Measurements from ENCODE around the gene GSTT4.
"Not testable (repeated sequence)": the region's sequence is repeated elsewhere in the genome, so short reads cannot be mapped to it uniquely, and the experiment has no call there.

Gene GSTT4

DNA sequence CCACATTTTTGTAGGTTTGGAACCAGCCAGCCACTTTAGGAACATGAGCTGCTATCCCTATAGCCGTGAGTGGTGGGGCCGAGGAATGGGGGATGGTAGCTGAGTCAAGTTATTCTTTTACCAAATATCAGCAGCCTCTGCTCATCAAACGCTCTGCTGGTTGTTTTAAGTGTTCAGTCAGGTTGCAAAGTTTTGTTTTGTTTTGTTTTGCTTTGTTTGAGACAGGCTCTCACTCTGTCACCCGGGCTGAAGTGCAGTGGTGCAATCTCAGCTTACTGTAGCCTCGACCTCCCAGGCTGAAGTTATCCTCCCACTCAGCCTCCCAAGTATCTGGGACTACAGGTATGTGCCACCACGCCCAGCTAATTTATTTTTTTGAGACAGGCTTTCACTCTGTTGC is 20.2 kb upstream of the GSTT4 start:
- no peak for FAIRE-seq
- no peak for DNase-seq (ENCODE audit: low spot score)

DNA sequence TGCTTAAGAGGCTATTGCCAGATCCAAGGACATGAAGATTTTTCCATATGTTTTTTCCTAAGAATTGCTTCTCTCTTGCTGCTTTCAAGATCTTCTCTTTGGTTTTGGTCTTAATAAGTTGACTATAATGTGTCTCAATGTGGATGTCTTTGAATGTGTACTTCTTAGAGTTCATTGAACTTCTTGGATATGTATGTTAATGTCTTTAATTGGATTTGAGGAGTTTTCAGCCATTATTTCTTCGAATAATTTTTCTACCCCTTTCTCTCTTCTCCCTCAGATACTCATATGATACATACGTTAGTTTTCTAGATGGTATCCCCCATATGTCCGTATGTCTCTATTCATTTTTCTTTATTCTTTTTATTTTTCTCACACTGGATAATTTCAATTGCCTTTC is 19.1 kb upstream of the GSTT4 start:
- no peak for FAIRE-seq
- no peak for DNase-seq (ENCODE audit: low spot score)

DNA sequence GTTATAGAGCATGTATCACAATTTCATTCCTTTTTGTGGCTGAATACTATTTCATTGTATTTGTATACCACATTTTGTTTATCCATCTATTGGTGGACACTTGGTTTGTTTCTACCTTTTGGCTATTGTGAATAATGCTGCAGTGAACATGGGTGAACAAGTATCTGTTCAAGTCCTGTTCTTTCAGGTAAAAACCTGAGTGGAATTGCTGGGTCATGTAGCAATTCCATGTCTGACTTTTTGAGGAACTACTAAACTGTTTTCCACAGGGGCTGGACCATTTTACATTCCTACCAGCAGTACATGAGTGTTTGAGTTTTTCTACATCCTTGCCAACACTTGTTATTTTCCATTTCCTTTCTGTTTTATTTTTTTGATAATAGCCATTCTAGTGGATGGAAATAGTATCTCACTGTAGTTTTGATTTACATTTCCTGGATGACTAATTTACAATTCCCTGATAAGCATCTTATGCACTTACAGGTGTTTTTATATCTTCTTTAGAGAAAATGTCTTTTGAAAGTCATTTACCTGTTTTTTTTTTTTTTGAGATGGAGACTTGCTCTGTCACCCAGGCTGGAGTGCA is 18.0 kb upstream of the GSTT4 start:
- DNase-seq (ENCODE audit: low spot score) (no peak), FAIRE-seq (no peak)

DNA sequence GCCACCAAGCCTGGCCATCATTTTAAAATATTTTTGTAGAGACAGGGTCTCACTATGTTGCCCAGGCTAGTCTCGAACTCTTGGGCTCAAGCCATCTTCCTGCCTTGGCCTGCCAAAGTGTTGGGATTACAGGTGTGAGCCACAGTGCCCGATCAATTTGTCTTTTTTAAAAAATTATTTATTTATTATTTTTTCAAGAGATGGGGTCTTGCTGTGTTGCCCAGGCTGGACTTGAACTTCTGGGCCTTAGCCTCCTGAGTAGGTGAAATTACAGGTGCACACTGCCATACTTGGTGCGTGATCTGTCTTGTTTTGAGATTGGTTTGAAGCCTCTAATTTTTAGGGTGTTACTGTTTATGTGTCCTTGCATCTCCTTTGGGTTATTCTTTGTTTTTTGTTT is 16.1 kb upstream of the GSTT4 start:
- DNase-seq (ENCODE audit: low spot score), result no peak
- FAIRE-seq, result no peak

DNA sequence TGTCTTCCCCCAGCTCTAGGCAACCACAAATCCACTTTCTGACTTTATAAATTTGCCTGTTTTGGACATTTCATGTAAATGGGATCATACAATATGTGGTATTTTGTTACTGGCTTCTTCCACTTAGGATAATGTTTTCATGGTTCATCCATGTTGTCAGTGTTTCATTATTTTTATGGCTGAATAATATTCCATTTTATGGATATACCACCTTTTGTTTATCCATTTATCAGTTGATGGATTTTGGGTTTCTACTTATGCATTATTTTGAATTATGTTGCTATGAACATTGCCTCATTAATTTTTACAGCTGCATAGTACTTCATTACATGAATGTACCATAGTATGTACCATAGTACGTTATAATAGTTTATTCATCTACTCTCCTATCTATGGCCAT is 10.9 kb upstream of the GSTT4 start:
- FAIRE-seq (no peak), DNase-seq (ENCODE audit: low spot score) (no peak)

DNA sequence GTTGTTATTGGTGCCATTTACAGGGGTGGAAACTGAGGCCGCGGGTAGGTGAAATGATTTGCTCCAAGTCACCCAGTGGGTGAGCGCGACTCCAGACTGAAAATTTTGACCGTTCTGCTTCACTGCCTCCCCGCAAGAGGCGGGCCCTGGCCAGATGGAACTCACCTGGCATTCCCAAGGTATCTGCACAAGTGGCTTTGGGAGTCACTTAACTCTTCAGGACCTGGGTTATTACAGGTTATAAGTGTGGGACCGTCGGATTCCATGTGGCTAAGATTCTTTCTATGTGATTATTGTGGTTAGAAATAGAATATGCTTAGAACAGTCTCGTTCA is 6.4 kb upstream of the GSTT4 start:
- DNase-seq (ENCODE audit: low spot score), result no peak
- no peak for FAIRE-seq

DNA sequence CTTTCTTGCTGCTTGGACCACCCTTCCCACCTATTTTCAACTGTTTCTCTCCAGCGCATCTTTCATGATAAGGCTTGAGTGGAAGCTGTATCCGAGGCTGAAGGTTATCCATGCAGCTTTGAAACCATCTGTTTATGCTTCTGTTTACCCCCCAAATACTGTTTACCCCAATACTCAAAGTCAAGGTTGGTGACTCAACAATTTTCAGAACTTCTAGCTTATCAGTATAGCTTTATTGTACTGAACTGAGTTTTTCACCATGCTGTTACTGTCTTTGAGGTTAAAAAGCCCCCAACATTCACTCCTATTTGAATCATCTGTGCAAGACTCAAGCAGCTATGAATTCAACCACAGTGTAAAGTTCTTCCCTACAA is 4.8 kb upstream of the GSTT4 start:
- no peak for FAIRE-seq
- DNase-seq (ENCODE audit: low spot score), result no peak

DNA sequence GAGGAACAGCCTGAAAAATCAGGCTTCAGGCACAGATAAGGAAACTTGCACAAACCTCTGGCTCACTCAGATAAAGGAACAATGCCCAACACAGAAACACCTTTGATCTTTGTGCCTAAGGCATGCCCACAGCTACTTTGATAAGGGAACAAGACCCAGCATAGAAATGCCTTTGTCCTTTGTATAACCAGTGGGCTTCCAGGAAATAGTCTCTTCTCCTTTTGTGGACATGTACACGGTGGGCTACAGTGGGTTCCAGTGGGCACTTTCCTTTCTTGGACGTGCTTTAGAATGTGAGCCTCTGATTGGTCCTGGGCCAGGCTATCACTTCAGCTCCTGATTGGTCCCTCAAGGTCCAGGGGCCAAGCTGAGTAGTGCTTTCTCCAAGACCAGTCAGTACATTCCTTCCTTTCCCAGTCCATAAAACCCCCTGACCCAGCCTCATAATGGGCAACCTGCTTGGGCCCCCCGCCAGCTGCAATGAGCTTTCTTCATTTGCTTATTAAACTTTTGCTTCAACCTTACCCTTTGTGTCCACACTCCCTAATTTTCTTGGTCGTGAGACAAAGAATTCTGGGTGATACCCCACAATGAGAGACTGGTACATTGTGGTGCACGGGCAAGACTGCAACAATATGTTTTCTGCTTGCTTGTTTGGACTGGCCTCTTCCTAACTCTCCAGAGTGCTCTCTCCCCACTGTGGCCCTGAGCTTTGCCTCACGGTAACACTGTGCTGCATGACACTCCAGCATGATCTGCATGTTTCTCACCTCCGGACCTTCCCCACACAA is 4.2 kb upstream of the GSTT4 start:
- no peak for DNase-seq (ENCODE audit: low spot score)
- FAIRE-seq, result no peak

DNA sequence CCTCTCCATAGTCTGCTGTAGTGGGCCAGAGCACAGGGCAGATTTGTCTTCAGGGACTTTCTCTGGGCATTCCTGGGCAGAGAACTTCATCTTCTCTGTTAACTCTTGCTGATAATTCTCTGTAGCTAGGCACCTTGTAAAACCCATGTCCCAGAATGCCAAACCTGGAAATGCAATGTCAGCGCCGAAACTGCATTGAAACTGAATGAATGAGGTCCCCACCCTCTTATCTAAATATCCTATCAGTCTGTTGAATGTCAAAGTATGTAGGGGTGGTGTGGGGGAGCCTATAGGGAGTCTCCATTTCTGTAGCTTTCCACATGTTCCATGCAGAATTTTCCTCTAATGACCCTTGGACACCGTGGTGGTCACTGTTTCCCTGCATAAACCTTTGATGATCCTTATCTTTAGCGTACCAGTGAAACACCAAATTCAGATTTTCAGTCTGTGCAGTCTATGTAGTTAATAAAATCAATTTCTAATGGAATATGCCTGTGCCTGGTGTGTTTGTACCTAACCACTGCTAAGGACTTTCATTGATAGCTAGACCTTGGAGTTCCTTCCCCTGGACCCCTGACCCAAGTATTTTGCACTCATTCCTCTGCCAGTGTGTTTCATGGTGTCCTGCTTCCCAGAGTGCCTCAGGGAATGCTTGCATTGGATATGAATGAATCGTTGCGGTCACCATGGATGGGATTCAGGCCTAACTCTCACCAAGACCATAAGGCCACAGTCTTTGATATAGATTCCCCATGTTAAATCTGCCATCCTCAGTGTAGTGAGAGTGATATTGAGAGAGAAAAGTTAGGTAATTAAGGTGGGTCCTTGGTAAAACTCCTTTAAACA is 3.4 kb upstream of the GSTT4 start:
- FAIRE-seq (no peak), DNase-seq (ENCODE audit: low spot score) (no peak)

DNA sequence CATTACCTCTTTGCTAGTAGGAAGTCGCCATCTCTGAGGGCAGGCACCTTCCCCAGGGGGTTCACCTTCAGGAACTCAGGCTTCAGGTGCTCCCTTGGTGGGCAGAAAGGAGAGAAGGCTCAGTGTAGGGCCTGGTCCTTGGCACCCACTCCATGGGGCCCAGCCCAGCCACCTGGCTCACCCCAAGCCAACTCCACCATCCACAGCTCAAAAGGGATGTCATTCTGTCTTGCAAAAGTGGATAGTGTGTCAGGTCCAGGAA is 2.7 kb upstream of the GSTT4 start:
- FAIRE-seq (no peak), DNase-seq (ENCODE audit: low spot score) (no peak)

DNA sequence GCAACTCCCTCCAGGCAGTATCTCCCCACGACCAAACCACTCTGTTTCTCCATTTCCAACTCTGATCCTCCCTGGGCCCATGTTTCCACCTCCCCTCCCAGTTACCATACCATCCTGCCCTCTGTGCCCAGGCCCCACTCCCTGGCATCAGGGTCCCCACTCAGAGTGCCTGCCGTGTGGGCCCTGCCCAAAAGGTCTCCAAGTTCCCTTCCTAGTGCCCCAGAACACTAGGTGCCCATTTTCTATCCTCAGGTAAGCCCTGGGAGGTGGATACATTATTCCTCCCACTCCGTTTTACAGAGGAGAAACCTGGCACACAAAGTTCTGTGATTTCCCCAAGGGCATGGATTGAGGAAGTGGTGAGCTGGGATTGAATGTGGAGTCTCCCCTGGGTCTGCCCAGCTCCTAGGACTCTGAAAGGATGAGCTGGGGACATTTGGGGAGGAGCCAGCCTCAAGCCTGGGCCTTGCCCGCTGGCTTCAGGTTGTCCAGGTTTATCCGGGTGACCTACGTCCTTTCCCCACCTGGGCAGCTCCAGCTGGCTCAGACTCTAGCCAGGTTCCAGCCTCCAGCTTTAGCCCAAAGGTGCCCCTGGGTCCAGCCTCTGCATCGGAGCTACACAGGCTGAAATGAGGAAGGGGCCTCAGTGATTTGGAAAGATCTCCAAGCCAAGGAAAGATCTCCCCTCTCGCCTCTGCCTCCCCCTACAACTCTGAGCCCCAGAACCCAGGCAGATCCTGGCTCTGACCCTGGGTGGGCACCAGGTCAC is 2.2 kb upstream of the GSTT4 start:
- FAIRE-seq (no peak), DNase-seq (ENCODE audit: low spot score) (no peak)

DNA sequence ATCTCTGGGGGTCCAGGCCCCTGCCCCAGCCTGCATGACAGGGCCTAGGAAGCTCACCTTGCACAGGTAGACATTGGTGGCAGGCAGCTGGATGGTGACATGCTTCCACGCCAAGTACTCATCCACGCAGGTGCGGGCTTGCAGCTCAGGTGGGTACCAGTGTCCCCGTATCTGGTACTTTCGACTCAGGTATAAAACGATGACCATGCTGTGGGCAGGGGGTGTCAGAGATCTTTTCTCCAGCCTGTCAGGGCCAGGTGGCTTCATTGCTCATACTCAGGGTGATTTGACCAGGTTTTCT is 1.6 kb upstream of the GSTT4 start:
- FAIRE-seq (no peak), DNase-seq (ENCODE audit: low spot score) (no peak)

DNA sequence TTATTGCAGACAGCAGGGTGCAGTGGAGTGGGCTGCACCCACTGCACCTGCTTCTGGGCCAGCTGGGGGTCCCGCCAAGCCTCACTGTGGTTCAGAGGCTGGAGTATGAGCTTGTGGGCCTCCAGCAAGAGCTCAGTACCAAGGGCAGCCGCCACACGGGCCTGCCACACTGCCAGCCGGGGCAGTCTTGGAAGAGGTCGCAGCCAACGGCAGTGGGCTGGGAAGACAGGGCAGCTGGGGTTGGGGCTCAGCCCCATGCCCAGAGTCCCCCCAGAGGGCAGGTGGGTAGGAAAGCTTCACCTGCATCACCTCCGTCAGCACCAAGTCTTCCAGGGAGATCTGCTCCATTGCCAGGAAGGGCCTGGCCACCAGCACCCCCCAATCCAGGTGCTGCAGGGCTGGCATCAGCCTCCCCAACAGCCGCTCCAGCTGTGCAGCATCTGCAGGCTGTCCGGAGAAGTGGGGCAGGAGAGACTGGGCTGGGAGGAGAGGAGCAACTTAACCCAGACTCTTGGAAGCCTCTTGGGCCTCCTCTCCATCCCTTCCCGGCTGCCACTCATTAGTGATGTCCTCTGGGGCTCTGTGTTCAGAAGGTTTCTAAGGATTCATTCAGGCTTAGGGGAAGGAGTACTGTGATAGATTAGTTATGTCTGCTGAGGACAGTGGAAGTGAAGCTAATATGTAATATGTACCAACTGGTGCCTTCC is 1.1 kb upstream of the GSTT4 start:
- DNase-seq (ENCODE audit: low spot score), result no peak
- FAIRE-seq, result no peak

DNA sequence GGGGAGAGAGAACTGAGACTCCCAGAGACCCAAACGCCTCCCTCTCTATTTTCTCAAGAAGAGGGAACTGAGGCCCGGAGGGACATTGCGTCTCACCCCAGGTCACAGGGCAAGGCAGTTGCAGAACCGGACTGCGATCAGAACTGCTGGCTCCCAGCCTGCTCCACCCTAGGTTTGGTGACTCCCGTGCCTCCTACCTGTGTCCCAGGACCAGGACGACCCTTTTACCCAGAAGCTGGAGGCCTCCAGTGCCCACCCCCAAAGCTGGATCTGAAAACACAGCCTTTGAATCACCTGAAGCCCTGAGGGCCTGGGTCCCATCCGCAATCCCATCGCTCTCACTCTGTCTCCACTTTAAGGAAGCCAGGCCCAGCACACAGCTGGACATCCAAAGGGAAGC is 1.4 kb downstream of the GSTT4 start:
- FAIRE-seq, result no peak
- no peak for DNase-seq (ENCODE audit: low spot score)

DNA sequence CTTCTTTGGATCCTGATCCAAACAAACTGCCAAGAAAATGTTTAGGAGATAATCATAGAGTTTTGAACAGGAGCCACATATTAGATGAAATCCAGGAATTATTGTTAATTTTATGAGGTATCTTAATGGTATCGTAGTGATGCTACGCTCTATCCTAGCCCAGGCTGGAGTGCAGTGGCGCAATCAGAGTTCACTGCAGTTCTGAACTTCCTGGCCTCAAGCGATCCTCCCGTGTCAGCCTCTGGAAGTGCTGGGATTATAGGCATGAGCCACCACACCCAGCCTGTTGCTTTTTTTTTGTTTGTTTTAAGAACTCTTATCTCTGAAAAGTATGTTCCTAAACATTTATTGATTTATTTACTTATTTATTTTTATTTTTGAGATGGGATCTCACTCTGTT is 2.4 kb downstream of the GSTT4 start:
- FAIRE-seq (no peak), DNase-seq (ENCODE audit: low spot score) (no peak)

DNA sequence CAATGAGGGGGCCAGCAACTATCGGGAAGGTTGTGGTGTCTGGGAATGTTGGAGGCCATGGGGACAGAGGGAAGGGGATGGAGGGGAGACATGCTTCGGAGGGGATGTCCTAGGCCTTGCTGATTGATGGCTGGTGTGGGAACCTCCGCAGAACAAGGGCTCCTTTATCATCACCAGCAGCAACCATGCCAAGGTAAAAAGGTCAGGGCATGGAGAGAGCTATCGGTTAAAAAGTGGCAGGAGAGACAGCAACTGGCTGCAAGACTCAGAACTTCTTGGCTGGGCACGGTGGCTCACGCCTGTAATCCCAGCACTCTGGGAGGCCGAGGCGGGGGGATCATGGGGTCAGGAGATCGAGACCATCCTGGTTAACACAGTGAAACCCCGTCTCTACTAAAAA is 3.0 kb downstream of the GSTT4 start:
- FAIRE-seq (no peak), DNase-seq (ENCODE audit: low spot score) (no peak)

DNA sequence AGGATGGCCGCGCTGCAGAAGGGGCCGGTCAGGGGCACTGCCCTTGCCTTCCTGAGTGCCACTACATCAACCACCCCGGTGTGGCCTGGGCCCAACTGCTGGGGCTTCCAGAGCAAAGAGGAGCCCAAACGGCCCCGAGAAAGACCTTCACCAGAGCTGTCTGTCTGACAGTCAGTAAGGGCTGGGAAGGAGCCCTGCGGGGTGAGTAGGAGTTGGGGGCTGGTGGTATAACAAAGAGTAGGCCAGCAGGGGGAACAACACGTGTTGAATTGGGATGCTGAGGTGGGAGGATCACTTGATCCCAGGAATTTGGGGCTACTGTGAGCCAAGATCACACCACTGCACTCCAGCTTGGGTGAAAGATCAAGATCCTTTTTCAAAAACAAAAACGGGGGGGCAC is 3.9 kb downstream of the GSTT4 start:
- FAIRE-seq (no peak), DNase-seq (ENCODE audit: low spot score) (no peak)

DNA sequence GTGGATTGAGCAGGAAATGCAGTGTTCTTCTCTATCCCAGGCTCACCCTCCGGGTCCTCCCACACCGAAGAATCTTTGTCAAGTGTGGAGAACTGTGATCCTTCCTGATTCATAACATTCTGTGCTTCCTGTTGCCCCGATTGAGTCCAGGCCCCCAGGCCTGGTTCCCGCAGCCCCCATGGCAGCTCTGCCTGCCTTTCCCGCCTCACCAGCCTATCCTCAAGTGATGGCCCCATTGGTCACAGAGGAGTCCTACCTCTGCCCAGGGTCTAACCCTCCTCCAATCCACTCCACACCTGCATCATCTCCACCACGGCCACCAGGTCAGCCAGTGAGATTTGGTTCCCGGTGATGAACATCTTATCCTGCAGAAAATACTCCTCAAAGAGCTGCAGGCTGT is 5.5 kb downstream of the GSTT4 start:
- FAIRE-seq; DNase-seq (ENCODE audit: low spot score): not testable (repeated sequence)

DNA sequence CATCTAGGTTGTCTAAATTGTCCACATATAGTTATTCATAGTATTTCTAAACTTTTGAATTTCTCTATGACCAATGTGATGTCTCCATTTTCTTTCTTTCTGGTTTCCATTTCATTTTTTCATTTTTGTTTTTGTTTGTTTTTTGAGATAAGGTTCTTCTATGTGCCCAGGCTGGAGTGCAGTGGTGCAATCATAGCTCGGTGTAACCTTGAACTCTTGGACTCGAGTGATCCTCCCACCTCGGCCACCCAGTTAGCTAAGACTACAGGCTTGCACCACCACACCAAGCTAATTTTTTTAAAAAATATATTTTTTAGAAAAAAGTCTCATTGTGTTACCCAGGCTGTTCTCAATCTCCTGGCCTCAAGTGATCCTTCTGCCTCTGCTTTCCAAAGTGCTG is 8.2 kb downstream of the GSTT4 start:
- no peak for DNase-seq (ENCODE audit: low spot score)

DNA sequence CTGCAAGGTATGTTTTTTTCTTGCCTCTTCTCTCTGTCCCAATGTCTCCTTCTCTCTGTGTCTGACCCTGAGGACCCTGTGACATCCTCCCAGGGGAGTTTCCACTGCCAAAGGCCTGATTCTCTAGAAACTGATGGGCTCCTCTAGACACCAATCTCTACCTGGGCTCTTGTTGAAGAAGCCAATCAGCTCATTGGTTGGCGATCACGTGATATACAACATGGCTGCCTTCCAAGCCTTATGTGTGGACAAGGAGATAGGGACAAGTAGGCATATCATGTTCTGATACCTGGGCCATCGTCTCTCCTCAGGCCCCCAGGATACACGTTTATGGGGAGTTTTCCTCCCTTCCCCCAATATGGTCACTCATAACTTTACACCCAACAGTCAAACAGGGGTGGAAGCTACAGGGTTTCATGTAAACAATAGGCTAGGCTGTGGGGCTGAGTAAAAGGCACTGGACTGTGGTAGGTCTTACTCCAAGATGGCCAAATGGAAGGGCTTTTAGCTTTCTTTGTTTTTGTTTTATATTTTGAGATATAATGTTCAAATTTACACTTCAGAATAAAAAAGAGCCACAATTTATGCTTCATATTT is 11.6 kb downstream of the GSTT4 start:
- not testable (repeated sequence) for FAIRE-seq; DNase-seq (ENCODE audit: low spot score)

More for the DNA sequence above, 8.2 kb downstream of the GSTT4 start:
- no peak for FAIRE-seq

DNA sequence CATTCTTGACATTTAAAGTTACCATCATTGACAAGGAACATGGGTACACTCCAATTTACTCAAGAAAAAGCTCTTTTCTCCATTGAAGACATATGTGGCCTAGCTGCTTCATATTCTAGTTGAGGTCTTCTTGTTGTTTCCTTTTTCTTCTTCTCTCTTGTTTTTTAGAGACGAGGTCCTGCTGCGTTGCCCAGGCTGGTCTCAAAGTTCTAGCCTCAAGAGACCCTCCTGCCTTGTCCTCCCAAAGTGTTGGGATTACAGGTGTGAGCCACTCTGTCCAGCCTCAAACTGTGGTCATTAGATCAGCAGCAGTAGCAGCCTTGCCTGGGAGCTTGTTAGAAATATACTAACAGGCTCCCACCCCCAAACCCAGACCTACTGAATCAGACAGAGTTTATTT is 12.2 kb downstream of the GSTT4 start:
- DNase-seq (ENCODE audit: low spot score); FAIRE-seq: not testable (repeated sequence)
